ENCODE data around the gene PPP2R5C.
"Not testable (repeated sequence)": the region's sequence is repeated elsewhere in the genome, so short reads cannot be mapped to it uniquely, and the experiment has no call there.

PPP2R5C gene

DNA sequence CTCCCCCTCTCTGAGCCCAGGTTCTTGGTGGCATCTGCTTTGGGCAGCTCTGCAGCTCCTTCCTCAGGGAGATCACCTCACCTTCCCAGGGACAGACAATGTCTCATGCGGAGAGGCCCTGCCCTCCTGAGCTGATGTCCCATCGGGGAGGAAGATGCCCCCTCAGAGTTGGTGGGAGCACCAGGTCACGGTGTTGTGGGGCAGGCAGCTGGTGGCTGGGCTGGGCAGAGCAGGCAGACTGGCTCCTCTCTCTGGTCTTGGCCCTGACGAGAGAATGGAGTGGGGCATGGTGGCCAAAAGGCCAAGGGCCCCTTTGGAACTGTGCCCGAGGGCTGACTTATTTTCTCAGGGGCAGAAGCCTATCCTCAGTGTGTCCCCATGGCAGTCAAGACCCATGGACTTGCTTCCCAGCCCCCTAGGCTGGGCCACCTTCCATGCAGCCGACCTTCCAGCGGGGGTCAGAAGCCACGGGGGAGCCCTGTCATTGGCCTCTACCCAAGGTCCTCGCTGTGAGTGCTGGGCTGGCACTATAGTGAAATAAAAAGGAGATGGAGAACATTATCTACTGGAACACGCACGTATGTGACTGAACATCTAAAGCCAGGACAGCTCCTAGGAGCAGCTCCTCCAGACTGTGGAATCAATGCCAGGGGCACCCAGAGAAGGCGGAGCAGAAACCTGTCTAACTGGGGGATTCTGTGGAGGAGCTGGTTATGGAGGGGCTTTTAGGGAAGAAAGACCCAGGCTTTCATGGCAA lies 21.9 kb downstream of the PPP2R5C start:
- no peak for DNase-seq

GRCh38 chr14:101784631-101785030 lies 23.1 kb downstream of the PPP2R5C start:
- DNase-seq = no peak

- no peak for DNase-seq
These were observed 26.6 kb downstream of the PPP2R5C start for GRCh38 chr14:101788016-101788635.

GRCh38 chr14:101789222-101789621 lies 27.7 kb downstream of the PPP2R5C start:
- DNase-seq = no peak

GRCh38 chr14:101790232-101790631 lies 28.7 kb downstream of the PPP2R5C start:
- no peak for DNase-seq

DNA sequence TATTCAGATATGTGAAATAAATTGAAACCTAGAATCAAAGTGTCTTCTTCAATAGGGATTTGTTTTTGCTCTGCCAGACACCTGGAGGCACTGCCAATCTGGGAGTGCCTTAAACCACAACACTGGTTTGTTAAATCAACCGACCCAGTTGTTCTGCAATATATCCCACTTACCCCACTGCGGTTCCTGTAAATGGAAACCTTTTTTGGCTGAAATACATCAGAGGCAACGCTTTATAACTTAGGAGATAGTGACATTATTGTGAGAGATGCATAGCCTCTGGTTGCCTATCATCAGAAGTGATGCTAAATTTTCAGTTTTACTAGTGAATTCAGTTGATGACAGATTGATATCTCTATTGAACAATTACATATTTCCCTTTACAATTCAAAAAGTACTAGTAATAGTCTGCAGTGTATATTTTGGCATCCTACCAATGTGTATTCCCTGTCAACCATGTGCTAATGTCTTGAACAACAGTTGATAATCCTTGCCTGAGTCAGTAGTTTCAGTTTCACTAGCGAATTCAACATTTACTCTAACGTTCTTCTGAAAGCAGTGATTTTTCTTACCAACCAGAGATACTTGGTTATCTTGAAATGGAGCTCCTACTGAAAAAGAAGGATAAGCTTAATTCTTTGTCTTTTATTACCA lies 30.5 kb downstream of the PPP2R5C start:
- DNase-seq = no peak

DNA sequence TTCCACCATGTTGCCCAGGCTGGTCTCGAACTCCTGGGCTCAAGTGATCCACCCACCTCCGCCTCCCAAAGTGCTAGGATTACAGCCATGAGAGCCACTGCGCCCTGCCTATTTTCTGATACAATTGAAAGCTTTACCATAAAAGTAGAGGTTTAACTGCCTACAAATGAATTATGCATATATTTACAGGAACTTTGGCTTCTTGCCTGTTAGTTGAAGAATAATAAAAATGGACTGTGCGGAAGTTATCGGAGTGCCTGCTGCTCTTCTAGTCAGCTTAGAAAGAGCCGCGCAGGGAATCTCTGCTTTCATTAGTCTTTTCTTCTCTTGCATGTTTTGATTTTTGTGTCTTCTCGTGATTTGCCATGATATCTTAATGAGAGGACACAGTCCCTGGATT lies 34.5 kb downstream of the PPP2R5C start:
- DNase-seq = no peak

DNA sequence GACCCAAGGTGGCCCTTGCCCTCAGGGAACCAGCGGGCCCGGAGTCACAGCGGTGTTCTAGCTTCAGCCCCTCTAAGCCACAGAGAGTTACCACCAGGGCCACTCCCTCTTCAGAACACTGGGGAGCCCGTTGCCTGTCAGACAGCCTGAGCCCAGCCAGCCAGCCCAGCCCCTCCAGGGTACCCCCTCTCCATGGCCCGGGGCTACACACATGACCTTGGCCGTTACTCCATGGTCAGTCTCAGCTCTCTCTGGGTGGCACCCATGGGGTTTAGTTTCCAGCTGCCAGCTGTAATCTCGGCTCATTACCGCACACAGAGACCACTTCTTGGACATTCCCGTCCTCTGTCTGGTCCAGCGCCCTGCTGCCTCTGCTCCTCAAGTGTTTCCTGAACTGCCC lies 35.0 kb downstream of the PPP2R5C start:
- no peak for DNase-seq

DNA sequence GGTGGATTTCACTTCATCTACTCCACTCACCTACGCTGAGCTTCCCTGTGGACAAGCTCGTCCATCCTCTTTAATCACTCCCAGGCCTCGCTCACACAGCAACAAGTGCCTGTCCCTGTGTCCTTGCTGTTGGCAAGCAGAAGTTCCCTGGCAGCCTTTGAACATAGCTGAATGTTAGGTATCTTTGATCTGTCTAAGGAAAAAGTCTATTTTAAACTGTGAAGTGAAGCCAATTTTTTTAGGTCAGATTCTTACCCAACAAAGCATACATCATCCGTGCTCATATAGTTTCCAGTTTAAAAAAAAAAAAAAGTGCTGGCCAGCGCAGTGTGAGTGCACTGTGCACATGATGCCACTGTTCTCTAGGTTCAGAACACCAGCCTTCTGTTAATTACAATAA lies 36.3 kb downstream of the PPP2R5C start:
- DNase-seq = no peak

DNA sequence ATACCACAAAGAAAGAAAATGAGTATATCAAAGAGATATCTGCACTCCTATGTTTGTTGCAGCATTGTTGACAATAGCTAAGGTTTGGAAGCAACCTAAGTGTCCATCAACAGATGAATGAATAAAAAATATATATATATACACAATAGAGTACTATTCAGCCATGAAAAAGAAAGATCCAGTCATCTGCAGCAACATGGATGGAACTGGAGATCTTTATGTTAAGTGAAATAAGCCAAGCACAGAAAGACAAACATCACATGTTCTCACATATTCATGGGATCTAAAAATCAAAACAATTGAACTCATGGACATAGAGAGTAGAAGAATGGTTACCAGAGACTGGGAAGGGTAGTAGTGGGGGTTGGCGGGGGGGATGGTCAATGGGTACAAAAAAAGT lies 42.9 kb downstream of the PPP2R5C start:
- DNase-seq = not testable (repeated sequence)

- not testable (repeated sequence) for DNase-seq
These were observed 44.7 kb downstream of the PPP2R5C start for GRCh38 chr14:101806252-101806651.

GRCh38 chr14:101808020-101808641 lies 46.6 kb downstream of the PPP2R5C start:
- no peak for DNase-seq

GRCh38 chr14:101808894-101809670 lies 47.6 kb downstream of the PPP2R5C start:
- DNase-seq = no peak

GRCh38 chr14:101809671-101810514 lies 48.4 kb downstream of the PPP2R5C start:
- peak; percentile 80 for DNase-seq

DNA sequence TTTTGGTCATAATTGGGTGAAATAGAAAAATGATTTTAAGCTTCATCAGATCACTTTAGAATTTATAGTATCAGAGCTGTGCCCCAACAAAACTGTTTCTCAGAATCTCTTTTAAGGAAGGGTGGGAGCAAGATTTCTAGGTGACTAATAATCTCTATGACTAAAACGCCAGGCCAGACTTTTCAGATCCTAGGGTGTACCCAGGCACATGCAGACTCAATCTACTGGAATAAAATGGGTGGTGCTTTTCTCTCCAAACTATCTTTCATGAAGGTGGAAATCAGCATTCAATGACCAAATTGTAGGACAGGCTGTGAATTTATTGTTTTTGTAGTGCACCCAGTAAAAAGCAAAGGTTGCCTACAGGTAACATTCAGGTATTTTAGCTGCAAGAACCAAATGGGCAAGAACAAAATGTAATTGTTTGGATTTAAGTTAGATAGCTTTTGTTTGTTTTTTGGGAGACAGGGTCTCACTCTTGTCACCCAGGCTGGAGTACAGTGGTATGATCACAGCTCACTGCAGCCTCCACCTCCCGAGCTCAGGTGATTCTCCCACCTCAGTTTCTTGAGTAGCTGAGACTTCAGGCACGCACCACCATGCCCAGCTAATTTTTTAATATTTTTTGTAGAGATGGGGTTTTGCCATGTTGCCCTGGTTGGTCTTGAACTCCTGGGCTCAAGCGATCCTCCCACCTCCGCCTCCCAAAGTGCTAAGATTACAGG lies 49.5 kb downstream of the PPP2R5C start:
- DNase-seq = no peak

- DNase-seq = no peak
These were observed 50.6 kb downstream of the PPP2R5C start for GRCh38 chr14:101812071-101812470.

DNA sequence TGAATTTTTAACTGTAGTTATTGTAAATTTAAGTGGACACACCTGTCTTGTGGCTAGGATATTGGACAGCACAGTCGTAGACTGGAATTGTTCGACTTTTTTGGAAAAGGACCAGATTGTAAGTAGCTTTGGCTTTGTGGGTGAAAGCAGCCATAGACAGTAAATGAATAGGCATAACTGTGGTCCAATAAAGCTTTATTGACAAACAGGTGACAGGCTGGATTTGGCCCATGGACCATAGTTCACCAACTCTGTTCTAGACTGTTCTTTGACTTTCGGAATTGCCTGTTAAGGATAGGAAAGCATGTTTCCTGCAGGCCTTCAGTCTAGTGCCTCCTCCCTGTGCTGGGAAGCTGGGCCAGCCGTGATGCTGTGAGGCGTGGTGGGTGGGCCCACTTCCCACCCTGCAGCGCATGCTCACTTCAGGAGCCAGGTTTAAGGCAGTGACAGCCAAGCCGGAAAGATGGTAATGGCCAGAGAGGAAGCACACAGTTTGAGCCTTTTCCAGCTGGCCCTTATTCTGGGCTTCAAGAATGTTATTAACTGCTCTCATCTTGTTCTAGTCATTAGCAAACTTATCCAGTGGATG lies 51.8 kb downstream of the PPP2R5C start:
- no peak for DNase-seq

DNA sequence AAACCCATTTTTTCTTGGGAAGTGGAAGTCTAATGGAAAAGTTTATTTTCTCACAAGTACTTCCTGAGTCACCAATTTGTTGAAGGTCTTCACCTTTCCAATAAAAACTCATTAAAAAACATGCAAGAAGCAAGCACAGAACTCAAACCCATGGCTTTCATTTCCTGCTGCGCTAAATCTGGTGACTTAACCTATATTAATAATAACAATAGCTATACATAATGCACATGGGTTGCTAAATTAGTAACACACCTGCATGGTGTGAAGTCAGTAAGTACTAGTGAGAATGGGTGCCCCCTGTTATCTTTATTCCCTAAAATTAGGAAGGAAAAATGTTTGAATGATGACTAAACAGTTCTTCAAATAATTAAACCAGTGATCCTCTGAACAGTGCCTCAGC lies 52.3 kb downstream of the PPP2R5C start:
- DNase-seq = no peak

- no peak for DNase-seq
These were observed 53.4 kb downstream of the PPP2R5C start for GRCh38 chr14:101814934-101815333.

DNA sequence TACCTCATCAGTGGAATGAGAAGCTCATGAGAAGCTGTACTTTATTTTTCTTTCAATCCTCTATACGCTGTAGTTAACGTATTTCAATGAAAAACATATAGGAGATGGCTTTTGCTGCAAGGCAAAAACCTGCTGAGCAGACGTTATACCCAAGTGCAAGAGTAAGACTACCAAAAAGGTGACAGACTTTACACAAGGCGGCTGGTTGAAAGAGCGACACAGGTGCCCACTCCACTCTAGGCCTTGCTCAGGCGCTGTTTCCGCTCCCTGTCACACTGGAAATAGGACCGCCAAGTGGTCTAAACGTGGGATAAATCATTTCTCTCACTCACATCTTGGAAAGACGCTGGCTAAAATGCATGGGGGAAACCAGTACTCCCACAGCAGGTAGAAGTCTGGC lies 54.5 kb downstream of the PPP2R5C start:
- DNase-seq = no peak

- peak; percentile 65 for DNase-seq
These were observed 56.0 kb downstream of the PPP2R5C start for GRCh38 chr14:101817501-101818001.
